ENCODE results near the gene LACRT.

GRCh38 chr12:54631551-54631950 lies 3.1 kb downstream of the LACRT start:
- TF ChIP-seq EZH2 (IDR thresholded peaks at IDR 0.05; ENCODE audit: insufficient read depth, poor library complexity, severe bottlenecking), result no peak
- TF ChIP-seq EZH2phosphoT487 (IDR thresholded peaks at IDR 0.05; ENCODE audit: insufficient read depth, low read depth), result no peak
